Endothelial cell of umbilical vein (primary cell): ENCODE results near the gene CGNL1. TPM values are rescaled to one million over a fixed set of nuclear protein-coding genes. Genes with fewer than 3 reads are reported as not detected.

Experiments
- BruUV-seq: library from RNA; stranded (reverse); fragments of 400-500 nt; replicated peaks from 2 replicates; lab custom pipeline; 2021; lab: Mats Ljungman, UMichigan
- CTCF ChIA-PET: fragments of 300-600, 350-600 bp; sonication (Branson Sonifier 250); formaldehyde crosslinking; loops from one replicate; lab custom pipeline; 2021; ENCODE audit warnings: antibody characterized with exemption, inconsistent platforms; lab: Charles Lee
- POLR2A ChIA-PET: fragments of 300-600, 350-600 bp; sonication (Branson Sonifier 250); formaldehyde crosslinking; loops from one replicate; lab custom pipeline; 2021; ENCODE audit warnings: antibody characterized with exemption, inconsistent platforms; lab: Charles Lee
- DNase-seq: peaks from one replicate; pipeline ENCODE4 v3.0.0-alpha.2; 2011; ENCODE audit warnings: low read depth, low spot score
- FAIRE-seq: peaks from 2 replicates; lab custom pipeline; 2011; peaks lifted over from hg19 to GRCh38; lab: Jason Lieb, UNC
- H2AFZ ChIP-seq: 2 replicates; pipeline ENCODE4 v1.6.0; 2012; ENCODE audit warnings: low read depth, low read length, control low read depth, inconsistent platforms
- H3K27ac ChIP-seq: 2 replicates; pipeline ENCODE4 v1.5.1; 2011; ENCODE audit warnings: low read depth, mild to moderate bottlenecking, control low read depth, low read length, moderate library complexity; ENCODE audit not compliant: insufficient read depth
- H3K27me3 ChIP-seq, 2 experiments: 2 replicates each; pipeline versions ENCODE4 v1.6.0 to v1.6.1; 2011; ENCODE audit warnings: low read length in 2 of 2, mixed read lengths in 1 of 2; ENCODE audit not compliant: control insufficient read depth in 2 of 2, insufficient read depth in 2 of 2
- H3K36me3 ChIP-seq, 2 experiments: 2 replicates in 1 of 2; 3 replicates in 1 of 2; pipeline ENCODE4 v1.5.1; 2011; ENCODE audit warnings: low read length in 2 of 2, mild to moderate bottlenecking in 1 of 2, moderate library complexity in 1 of 2; ENCODE audit not compliant: control insufficient read depth in 2 of 2, insufficient read depth in 2 of 2; ENCODE audit errors: extremely low read depth in 1 of 2
- H3K4me1 ChIP-seq: 3 replicates; pipeline ENCODE4 v1.5.1; 2011; ENCODE audit warnings: mild to moderate bottlenecking, low read length; ENCODE audit not compliant: control insufficient read depth, insufficient read depth; ENCODE audit errors: extremely low read depth
- H3K4me2 ChIP-seq: 2 replicates; pipeline ENCODE4 v1.6.1; 2011; ENCODE audit warnings: low read length, control low read depth, mixed read lengths; ENCODE audit not compliant: insufficient read depth
- H3K4me3 ChIP-seq, 3 experiments: fragments of 200-600 bp in 1 of 3; sonication (generic), shearing (Covaris generic) in 1 of 3; replicated peaks in 1 of 3; 2 replicates each; pipeline ENCODE4 v1.5.1; 2011 to 2016; ENCODE audit warnings: control low read depth in 3 of 3, low read length in 3 of 3, mild to moderate bottlenecking in 2 of 3, inconsistent platforms in 1 of 3, low read depth in 1 of 3, moderate library complexity in 1 of 3; ENCODE audit not compliant: insufficient read depth in 1 of 3
- H3K79me2 ChIP-seq: 2 replicates; pipeline ENCODE4 v1.6.0; 2012; ENCODE audit warnings: low read length, inconsistent platforms; ENCODE audit not compliant: control insufficient read depth, insufficient read depth
- H3K9ac ChIP-seq: replicated peaks from 2 replicates; pipeline ENCODE3; 2011; ENCODE audit warnings: low read length, control low read depth; ENCODE audit not compliant: insufficient read depth; ENCODE audit errors: extremely low read depth
- H3K9me1 ChIP-seq: replicated peaks from 3 replicates; pipeline ENCODE4 v1.6.0; 2011; ENCODE audit warnings: mild to moderate bottlenecking, low read length; ENCODE audit not compliant: control insufficient read depth, insufficient read depth; ENCODE audit errors: extremely low read depth
- H3K9me3 ChIP-seq: replicated peaks from 2 replicates; pipeline ENCODE4 v1.5.1; 2012; ENCODE audit warnings: low read length, inconsistent platforms; ENCODE audit not compliant: control insufficient read depth, insufficient read depth
- H4K20me1 ChIP-seq: replicated peaks from 2 replicates; pipeline ENCODE3; 2011; ENCODE audit warnings: mild to moderate bottlenecking, low read length; ENCODE audit not compliant: control insufficient read depth, insufficient read depth; ENCODE audit errors: extremely low read depth
- CTCF ChIP-seq, 2 donors: IDR thresholded peaks; 1 replicate in 1 of 2; 2 replicates in 1 of 2; pipeline ENCODE4 v1.5.1; 2011; ENCODE audit warnings: low read length in 2 of 2, mild to moderate bottlenecking in 2 of 2, moderate library complexity in 2 of 2, control low read depth in 1 of 2, inconsistent platforms in 1 of 2, low read depth in 1 of 2; ENCODE audit not compliant: insufficient read depth in 1 of 2; ENCODE audit errors: extremely low read depth in 1 of 2
- EZH2 ChIP-seq: IDR thresholded peaks from 2 replicates; pipeline ENCODE4 v1.6.1; 2012; ENCODE audit warnings: borderline replicate concordance, low read depth, mild to moderate bottlenecking, moderate library complexity, low read length, inconsistent platforms; ENCODE audit not compliant: severe bottlenecking
- FOS ChIP-seq: IDR thresholded peaks from 2 replicates; pipeline ENCODE4 v1.6.1; 2011; ENCODE audit warnings: mild to moderate bottlenecking, low read length, moderate library complexity, borderline replicate concordance; ENCODE audit not compliant: insufficient read depth
- GATA2 ChIP-seq: IDR thresholded peaks from 2 replicates; pipeline ENCODE4 v1.7.0; 2011; ENCODE audit warnings: low read depth, mild to moderate bottlenecking, moderate library complexity, mixed read lengths, low read length; ENCODE audit not compliant: insufficient read length, insufficient read depth
- JUN ChIP-seq: IDR thresholded peaks from 2 replicates; pipeline ENCODE4 v1.6.1; 2011; ENCODE audit warnings: borderline replicate concordance, low read depth; ENCODE audit not compliant: insufficient read length, insufficient read depth
- MAX ChIP-seq: IDR thresholded peaks from 2 replicates; pipeline ENCODE4 v1.6.1; 2011; ENCODE audit not compliant: insufficient read depth, insufficient read length
- MYC ChIP-seq: IDR thresholded peaks from one replicate; pipeline ENCODE4 v1.6.1; 2011; ENCODE audit warnings: mild to moderate bottlenecking, low read depth, low read length
- POLR2A ChIP-seq: IDR thresholded peaks from 2 replicates; pipeline ENCODE4 v1.6.1; 2012; ENCODE audit warnings: low read depth, mild to moderate bottlenecking, control low read depth, low read length
- POLR2AphosphoS5 ChIP-seq: IDR thresholded peaks from 2 replicates; pipeline ENCODE4 v1.6.1; 2012; ENCODE audit warnings: low read depth, mild to moderate bottlenecking, control low read depth, low read length, moderate library complexity; ENCODE audit not compliant: insufficient read depth
- dilution Hi-C: fragments of 300-500 bp; cut with MboI; formaldehyde crosslinking; loops from one replicate; pipeline ENCODE4 v1.15.0; 2019; ENCODE audit warnings: low sequenced_read_pairs; ENCODE audit not compliant: extremely low pct_ligation_motif_present
- intact Hi-C: fragments of 100-400 bp; cut with micrococcal nuclease; formaldehyde crosslinking; loops from one replicate; pipeline ENCODE4 v1.10.0; 2022
- polyA plus RNA-seq, 4 experiments: library from polyadenylated mRNA; depleted of rRNA in 3 of 4; stranded (reverse) in 3 of 4; unstranded in 1 of 4; fragments of >200 nt; gene quantifications; 2 replicates each; pipeline versions ENCODE4 v1.2.1 to v1.2.3, GENCODE V29; 2011 to 2012; ENCODE audit warnings: missing spikeins in 1 of 4
- total RNA-seq: library from RNA; stranded (reverse); gene quantifications from 2 replicates; pipeline ENCODE4 v1.2.3, GENCODE V29; 2021

Gene CGNL1
- total and polyA plus RNA-seq, 2 donors (not counting 3 experiments of a cell fraction or from before 2014, with no cell fraction given) = 6.9 to 27.1 TPM

- BruUV-seq = no TSS peak
- H3K9me3 ChIP-seq = no peaks in the 10 kb centered on the region
- H3K4me2 ChIP-seq = no peak overlapping the region
- CTCF ChIA-PET = interaction anchor here (1.1 to 1.5 kb wide), 2 partner anchors 47 to 188 kb away, joined by 3 read pairs; no protein-coding TSS in a partner anchor
- DNase-seq = no peak
- H3K4me3 ChIP-seq = no peak overlapping the region
- POLR2A ChIA-PET = no interaction called here
- no peak for TF ChIP-seq MYC
- TF ChIP-seq MAX = no peak
- TF ChIP-seq POLR2AphosphoS5 = no peak
- no peak for TF ChIP-seq FOS
- no peak for TF ChIP-seq EZH2
- TF ChIP-seq CTCF (IDR thresholded peaks at IDR 0.05; ENCODE audit: extremely low read depth in 1 of 2, insufficient read depth in 1 of 2, low read depth in 1 of 2, low read length in 2 of 2) = no peak
- no peak for TF ChIP-seq GATA2
- TF ChIP-seq JUN = no peak
- TF ChIP-seq POLR2A = no peak
- H3K9ac ChIP-seq = no peak overlapping the region
- no peak for FAIRE-seq
- no peaks in the 10 kb centered on the region for H3K9me1 ChIP-seq
- H3K79me2 ChIP-seq = no peaks in the 10 kb centered on the region
- H3K4me1 ChIP-seq = no peaks in the 10 kb centered on the region
- dilution Hi-C loops (no loop called here), intact Hi-C loops (no loop called here)
- no peaks in the 10 kb centered on the region for H3K36me3 ChIP-seq
- no peaks in the 10 kb centered on the region for H3K27me3 ChIP-seq
- H3K27ac ChIP-seq = no peak overlapping the region
- H2AFZ ChIP-seq = no peak overlapping the region
- no peaks in the 10 kb centered on the region for H4K20me1 ChIP-seq
Measured at GRCh38 chr15:57353317-57353804, 22.9 kb upstream of the CGNL1 start.
